Hematopoietic multipotent progenitor cell treated with erythropoietin and hydrocortisone succinate and interleukin-3 and kit ligand, for 4 days (in vitro differentiated cells): Measurements from ENCODE around the gene IL16.
"Not testable (repeated sequence)": the region's sequence is repeated elsewhere in the genome, so short reads cannot be mapped to it uniquely, and the experiment has no call there.

Source experiments
- DNase-seq: peaks from one replicate; pipeline ENCODE4 v3.0.0-alpha.2; 2015

Gene IL16

GRCh38 chr15:81196576-81197254, at the start of gene IL16:
TSS of gene IL16 (plus strand) at chr15:81196879. CDS start at chr15:81225400, 28,521 bp downstream.
- DNase-seq = no peak

GRCh38 chr15:81151389-81151788, 45.3 kb upstream of the IL16 start:
- no peak for DNase-seq

GRCh38 chr15:81152339-81152738, 44.3 kb upstream of the IL16 start:
- DNase-seq = no peak

GRCh38 chr15:81152799-81153198, 43.9 kb upstream of the IL16 start:
- no peak for DNase-seq

GRCh38 chr15:81155375-81156218, 41.1 kb upstream of the IL16 start:
- peak; percentile 85 for DNase-seq

GRCh38 chr15:81156324-81156723, 40.4 kb upstream of the IL16 start:
- DNase-seq = no peak

- DNase-seq = no peak
These were observed 39.3 kb upstream of the IL16 start for GRCh38 chr15:81157195-81157938.

GRCh38 chr15:81157939-81158223, 38.8 kb upstream of the IL16 start:
- DNase-seq = no peak

GRCh38 chr15:81158561-81158960, 38.1 kb upstream of the IL16 start:
- DNase-seq = not testable (repeated sequence)

- DNase-seq = no peak
These were observed 36.1 kb upstream of the IL16 start for GRCh38 chr15:81160312-81161159.

- no peak for DNase-seq
These were observed 35.5 kb upstream of the IL16 start for GRCh38 chr15:81161160-81161673.

GRCh38 chr15:81161851-81162250, 34.8 kb upstream of the IL16 start:
- DNase-seq = no peak

GRCh38 chr15:81163961-81164800, 32.5 kb upstream of the IL16 start:
- DNase-seq = peak; percentile 87

- no peak for DNase-seq
These were observed 31.1 kb upstream of the IL16 start for GRCh38 chr15:81165535-81165934.

GRCh38 chr15:81166636-81167305, 29.9 kb upstream of the IL16 start:
- peak; percentile 24 for DNase-seq

- no peak for DNase-seq
These were observed 28.6 kb upstream of the IL16 start for GRCh38 chr15:81168131-81168526.

GRCh38 chr15:81168644-81169043, 28.0 kb upstream of the IL16 start:
- no peak for DNase-seq

- DNase-seq = peak; percentile 65
These were observed 26.2 kb upstream of the IL16 start for GRCh38 chr15:81170511-81170910.

- DNase-seq = no peak
These were observed 25.4 kb upstream of the IL16 start for GRCh38 chr15:81171286-81171685.

GRCh38 chr15:81174125-81174791, 22.4 kb upstream of the IL16 start:
- DNase-seq = no peak
